ENCODE measurements around the gene NBEAL2.
"Not testable (repeated sequence)": the region's sequence is repeated elsewhere in the genome, so short reads cannot be mapped to it uniquely, and the experiment has no call there.

The NBEAL2 gene

GRCh38 chr3:46962990-46963389 lies 16.5 kb upstream of the NBEAL2 start:
- no peak for TF ChIP-seq CTCF (IDR thresholded peaks at IDR 0.05; ENCODE audit: borderline replicate concordance, insufficient read depth, low read depth, low read length)
- no peak overlapping the region for H3K4me3 ChIP-seq (ENCODE audit: low read depth, low read length)

GRCh38 chr3:46964038-46964590 lies 15.4 kb upstream of the NBEAL2 start:
- H3K4me3 ChIP-seq (ENCODE audit: low read depth, low read length), result not testable (repeated sequence)

GRCh38 chr3:46965151-46965550 lies 14.3 kb upstream of the NBEAL2 start:
- no peak for TF ChIP-seq CTCF (IDR thresholded peaks at IDR 0.05; ENCODE audit: borderline replicate concordance, insufficient read depth, low read depth, low read length)
- no peak overlapping the region for H3K4me3 ChIP-seq (ENCODE audit: low read depth, low read length)

- TF ChIP-seq CTCF (IDR thresholded peaks at IDR 0.05; ENCODE audit: borderline replicate concordance, insufficient read depth, low read depth, low read length), result no peak
- no peak overlapping the region for H3K4me3 ChIP-seq (ENCODE audit: low read depth, low read length)
Observed at GRCh38 chr3:46966811-46967210, 12.7 kb upstream of the NBEAL2 start.

- TF ChIP-seq CTCF (IDR thresholded peaks at IDR 0.05; ENCODE audit: borderline replicate concordance, insufficient read depth, low read depth, low read length), result no peak
- H3K4me3 ChIP-seq (ENCODE audit: low read depth, low read length), result no peak overlapping the region
Observed at GRCh38 chr3:46968783-46969428, 10.6 kb upstream of the NBEAL2 start.

- no peak overlapping the region for H3K4me3 ChIP-seq (ENCODE audit: low read depth, low read length)
- TF ChIP-seq CTCF (IDR thresholded peaks at IDR 0.05; ENCODE audit: borderline replicate concordance, insufficient read depth, low read depth, low read length), result no peak
Observed at GRCh38 chr3:46970391-46971091, 8.9 kb upstream of the NBEAL2 start.

- H3K4me3 ChIP-seq (ENCODE audit: low read depth, low read length), result no peak overlapping the region
- no peak for TF ChIP-seq CTCF (IDR thresholded peaks at IDR 0.05; ENCODE audit: borderline replicate concordance, insufficient read depth, low read depth, low read length)
Observed at GRCh38 chr3:46971151-46971550, 8.3 kb upstream of the NBEAL2 start.

Data from GM12875 (cell line).